Gastroesophageal sphincter (tissue), 4 donors: Measurements from ENCODE around the gene DTL. TPM values are rescaled to one million over a fixed set of nuclear protein-coding genes. Genes with fewer than 3 reads are reported as not detected.

Source experiments
- ATAC-seq: fragments of 150-250 bp; one replicate; pipeline ENCODE4 v1.9.1; 2016; ENCODE audit warnings: mild to moderate bottlenecking, moderate library complexity
- H3K27ac ChIP-seq, 4 donors: fragments of 200-600 bp; sonication (generic) in 3 of 4; 1 replicate in 3 of 4; 2 replicates in 1 of 4; pipeline ENCODE4 v1.5.1; 2016 to 2019
- H3K27me3 ChIP-seq: fragments of 200-600 bp; sonication (generic); one replicate; pipeline ENCODE4 v1.5.1; 2019
- H3K36me3 ChIP-seq, 2 donors: fragments of 200-600 bp; sonication (generic); one replicate each; pipeline ENCODE4 v1.5.1; 2019; ENCODE audit warnings: control low read depth in 1 of 2
- H3K4me1 ChIP-seq, 3 donors: fragments of 200-600 bp; sonication (generic); 1 replicate in 2 of 3; 2 replicates in 1 of 3; pipeline ENCODE4 v1.5.1; 2016 to 2019; ENCODE audit warnings: control low read depth in 2 of 3
- H3K4me3 ChIP-seq, 2 donors: fragments of 200-600 bp; sonication (generic); one replicate each; pipeline ENCODE4 v1.5.1; 2019; ENCODE audit warnings: mild to moderate bottlenecking in 1 of 2, moderate library complexity in 1 of 2
- H3K9me3 ChIP-seq, 3 donors: fragments of 200-600 bp; sonication (generic); one replicate each; pipeline ENCODE4 v1.5.1; 2017 to 2019; ENCODE audit warnings: control low read depth in 2 of 3
- CTCF ChIP-seq, 4 experiments: fragments of 200-600 bp in 2 of 4; fragments of 450-650 bp in 2 of 4; sonication (generic) in 1 of 4; IDR thresholded peaks; one replicate each; pipeline ENCODE4 v1.5.1; 2017 to 2019; ENCODE audit warnings: antibody characterized with exemption in 4 of 4, mild to moderate bottlenecking in 2 of 4, moderate library complexity in 2 of 4
- EP300 ChIP-seq: sonication (generic); formaldehyde crosslinking; IDR thresholded peaks from one replicate; pipeline ENCODE4 v1.6.1; 2017; ENCODE audit warnings: antibody characterized with exemption, mild to moderate bottlenecking
- POLR2A ChIP-seq, 2 donors: fragments of 450-650 bp; IDR thresholded peaks; one replicate each; pipeline ENCODE4 v1.6.1; 2017; ENCODE audit warnings: antibody characterized with exemption in 2 of 2, mild to moderate bottlenecking in 2 of 2, moderate library complexity in 1 of 2
- POLR2AphosphoS5 ChIP-seq: sonication (generic); formaldehyde crosslinking; IDR thresholded peaks from one replicate; pipeline ENCODE4 v1.6.1; 2017; ENCODE audit warnings: antibody characterized with exemption
- WGBS, 2 donors: methylation state at CpG; one replicate each; pipeline ENCODE4 v1.1.5; 2018; ENCODE audit warnings: low coverage in 1 of 2; 5-methylcytosine and 5-hydroxymethylcytosine counted together
- total RNA-seq, 4 donors: library from RNA; depleted of rRNA; stranded (reverse); fragments of >200 nt; gene quantifications; one replicate each; pipeline ENCODE4 v1.1.0, GENCODE V29; 2016

DTL gene
- total RNA-seq, 4 donors from 2014 or later, result 0.08 to 1.6 (median 0.54) TPM; not detected in 1

- Histone ChIP-seq H3K4me1 (no peaks in the 10 kb centered on the region), H3K27ac (no peak overlapping the region), H3K27me3 (no peaks in the 10 kb centered on the region), H3K9me3 (peaks cover 0 to 5% (median 0%) of the 10 kb centered on the region in 3 donors), H3K36me3 (no peaks in the 10 kb centered on the region), H3K4me3 (no peak overlapping the region)
- no peak for TF ChIP-seq POLR2AphosphoS5
- TF ChIP-seq POLR2A (IDR thresholded peaks at IDR 0.05), result no peak
- no peak for TF ChIP-seq CTCF (IDR thresholded peaks at IDR 0.05)
- no peak for TF ChIP-seq EP300
- WGBS, 2 donors, result 90 to 100% methylated on average over 2 of the region's 2 CpGs
- ATAC-seq, result no peak
Observed at GRCh38 chr1:212135166-212135565, 99.6 kb downstream of the DTL start.

GRCh38 chr1:212137854-212138253 is 102.3 kb downstream of the DTL start:
- TF ChIP-seq POLR2A (IDR thresholded peaks at IDR 0.05) (no peak), POLR2AphosphoS5 (no peak), CTCF (IDR thresholded peaks at IDR 0.05) (no peak)
- peaks cover 0 to 5% (median 0%) of the 10 kb centered on the region in 3 donors for H3K9me3 ChIP-seq
- 87 to 90% methylated on average over 1 of the region's 1 CpG for WGBS, 2 donors

GRCh38 chr1:212138457-212138856 is 102.9 kb downstream of the DTL start:
- TF ChIP-seq CTCF (IDR thresholded peaks at IDR 0.05), result peak in 1 of 4 experiments; percentile 18
- no peak for TF ChIP-seq EP300
- peaks cover 0 to 5% (median 0%) of the 10 kb centered on the region in 3 donors for H3K9me3 ChIP-seq
- no peaks in the 10 kb centered on the region for H3K36me3 ChIP-seq
- ATAC-seq, result no peak
- 72 to 83% methylated on average over 1 to 3 of the region's 5 CpGs for WGBS, 2 donors
- no peak overlapping the region for H3K27ac ChIP-seq
- no peak overlapping the region for H3K4me3 ChIP-seq
- no peaks in the 10 kb centered on the region for H3K27me3 ChIP-seq
- H3K4me1 ChIP-seq, result no peaks in the 10 kb centered on the region

More at GRCh38 chr1:212137854-212138253, 102.3 kb downstream of the DTL start:
- Histone ChIP-seq H3K27ac (no peak overlapping the region), H3K4me1 (no peaks in the 10 kb centered on the region), H3K36me3 (no peaks in the 10 kb centered on the region), H3K27me3 (no peaks in the 10 kb centered on the region), H3K4me3 (no peak overlapping the region)
- ATAC-seq, result no peak

GRCh38 chr1:212139526-212140135 is 104.1 kb downstream of the DTL start:
- no peaks in the 10 kb centered on the region for H3K4me1 ChIP-seq
- TF ChIP-seq POLR2A (IDR thresholded peaks at IDR 0.05) (no peak), CTCF (IDR thresholded peaks at IDR 0.05) (no peak), EP300 (no peak), POLR2AphosphoS5 (no peak)
- ATAC-seq, result no peak
- WGBS, 2 donors, result 86 to 98% methylated on average over 2 to 3 of the region's 3 CpGs
- no peak overlapping the region for H3K4me3 ChIP-seq
- H3K27me3 ChIP-seq, result no peaks in the 10 kb centered on the region
- H3K9me3 ChIP-seq, result peaks cover 0 to 5% (median 0%) of the 10 kb centered on the region in 3 donors
- H3K36me3 ChIP-seq, result no peaks in the 10 kb centered on the region
- no peak overlapping the region for H3K27ac ChIP-seq

GRCh38 chr1:212141404-212141803 is 105.9 kb downstream of the DTL start:
- H3K4me1 ChIP-seq, result no peaks in the 10 kb centered on the region
- H3K36me3 ChIP-seq, result no peaks in the 10 kb centered on the region
- H3K27me3 ChIP-seq, result no peaks in the 10 kb centered on the region
- ATAC-seq, result no peak
- H3K9me3 ChIP-seq, result no peaks in the 10 kb centered on the region
- H3K27ac ChIP-seq, result no peak overlapping the region
- WGBS, 2 donors, result 62% methylated on average over 2 of the region's 4 CpGs; no CpG with 5 or more reads in 1 of the 2 donors
- no peak overlapping the region for H3K4me3 ChIP-seq
- no peak for TF ChIP-seq POLR2A (IDR thresholded peaks at IDR 0.05)
- TF ChIP-seq CTCF (IDR thresholded peaks at IDR 0.05), result no peak
- TF ChIP-seq POLR2AphosphoS5, result no peak
